ENCODE data around the gene ASB5. TPM values are rescaled to one million over a fixed set of nuclear protein-coding genes. Genes with fewer than 3 reads are reported as not detected.
A peak's percentile ranks its signal among the peaks of the same experiment; 100 is the strongest.

Gene ASB5
- total RNA-seq, 2 donors from 2014 or later, result 2.8 to 14.6 TPM

- Mint-ChIP-seq H3K9me3 (no peaks in the 10 kb centered on the region), H3K4me1 (peaks cover 9% of the 10 kb centered on the region), H3K36me3 (ENCODE audit: low read depth) (no peaks in the 10 kb centered on the region), H3K27ac (no peak overlapping the region), H3K27me3 (ENCODE audit: insufficient read depth) (peaks cover 6% of the 10 kb centered on the region), H3K4me3 (no peak overlapping the region)
- peaks cover 4% of the 10 kb centered on the region for H3K9me3 ChIP-seq (ENCODE audit: control insufficient read depth, low read length)
- no peaks in the 10 kb centered on the region for H3K4me1 ChIP-seq (ENCODE audit: control insufficient read depth, insufficient read depth, low read length)
- H3K4me3 ChIP-seq (ENCODE audit: low read length), result no peak overlapping the region
- no peaks in the 10 kb centered on the region for H3K36me3 ChIP-seq (ENCODE audit: control insufficient read depth, insufficient read depth, low read length)
- H3K27ac ChIP-seq (ENCODE audit: low read depth, low read length), result no peak overlapping the region
- 94 to 98% methylated on average over 3 to 6 of the region's 6 CpGs for WGBS, 2 experiments (ENCODE audit: insufficient coverage in 1 of 2, insufficient read length in 1 of 2)
- H3K9ac ChIP-seq (ENCODE audit: extremely low read depth, low read length, poor library complexity, severe bottlenecking), result no peak overlapping the region
- no peak for TF ChIP-seq CTCF (conservative IDR thresholded peaks at IDR 0.05)
- no peaks in the 10 kb centered on the region for H3K27me3 ChIP-seq (ENCODE audit: control insufficient read depth, insufficient read depth, low read length, poor library complexity, severe bottlenecking)
- DNase-seq, result no peak
Measured at GRCh38 chr4:176306837-176307665, 38.0 kb upstream of the ASB5 start.

GRCh38 chr4:176303938-176304337 lies 34.9 kb upstream of the ASB5 start:
- no peak for DNase-seq
- peaks cover 3% of the 10 kb centered on the region for H3K4me1 ChIP-seq (ENCODE audit: control insufficient read depth, insufficient read depth, low read length)
- Mint-ChIP-seq H3K9me3 (no peaks in the 10 kb centered on the region), H3K36me3 (ENCODE audit: low read depth) (no peaks in the 10 kb centered on the region), H3K27ac (no peak overlapping the region), H3K4me1 (peaks cover 15% of the 10 kb centered on the region), H3K4me3 (no peak overlapping the region), H3K27me3 (ENCODE audit: insufficient read depth) (peaks cover 6% of the 10 kb centered on the region)
- H3K36me3 ChIP-seq (ENCODE audit: control insufficient read depth, insufficient read depth, low read length), result no peaks in the 10 kb centered on the region
- H3K9ac ChIP-seq (ENCODE audit: extremely low read depth, low read length, poor library complexity, severe bottlenecking), result no peak overlapping the region
- no peak for TF ChIP-seq CTCF (conservative IDR thresholded peaks at IDR 0.05)
- no peaks in the 10 kb centered on the region for H3K27me3 ChIP-seq (ENCODE audit: control insufficient read depth, insufficient read depth, low read length, poor library complexity, severe bottlenecking)
- peak overlapping the region; percentile 3 for H3K4me3 ChIP-seq (ENCODE audit: low read length)
- peaks cover 4% of the 10 kb centered on the region for H3K9me3 ChIP-seq (ENCODE audit: control insufficient read depth, low read length)
- 26 to 30% methylated on average over 1 of the region's 1 CpG for WGBS, 2 experiments (ENCODE audit: insufficient coverage in 1 of 2, insufficient read length in 1 of 2)
- H3K27ac ChIP-seq (ENCODE audit: low read depth, low read length), result no peak overlapping the region

GRCh38 chr4:176302283-176303275 lies 33.6 kb upstream of the ASB5 start:
- WGBS, 2 experiments (ENCODE audit: insufficient coverage in 1 of 2, insufficient read length in 1 of 2), result 81 to 100% methylated on average over 1 to 2 of the region's 2 CpGs

More at GRCh38 chr4:176302283-176303275, 33.6 kb upstream of the ASB5 start:
- Mint-ChIP-seq H3K27me3 (ENCODE audit: insufficient read depth) (peaks cover 2% of the 10 kb centered on the region), H3K9me3 (no peaks in the 10 kb centered on the region), H3K36me3 (ENCODE audit: low read depth) (no peaks in the 10 kb centered on the region), H3K4me3 (no peak overlapping the region), H3K4me1 (peaks cover 15% of the 10 kb centered on the region), H3K27ac (no peak overlapping the region)
- H3K9ac ChIP-seq (ENCODE audit: extremely low read depth, low read length, poor library complexity, severe bottlenecking), result no peak overlapping the region
- no peak overlapping the region for H3K27ac ChIP-seq (ENCODE audit: low read depth, low read length)
- no peak for DNase-seq
- H3K27me3 ChIP-seq (ENCODE audit: control insufficient read depth, insufficient read depth, low read length, poor library complexity, severe bottlenecking), result no peaks in the 10 kb centered on the region
- H3K9me3 ChIP-seq (ENCODE audit: control insufficient read depth, low read length), result peaks cover 4% of the 10 kb centered on the region
- H3K4me1 ChIP-seq (ENCODE audit: control insufficient read depth, insufficient read depth, low read length), result peaks cover 3% of the 10 kb centered on the region
- H3K36me3 ChIP-seq (ENCODE audit: control insufficient read depth, insufficient read depth, low read length), result no peaks in the 10 kb centered on the region
- H3K4me3 ChIP-seq (ENCODE audit: low read length), result no peak overlapping the region
- TF ChIP-seq CTCF (conservative IDR thresholded peaks at IDR 0.05), result no peak

Data from endodermal cell (in vitro differentiated cells).